GM12873 (cell line): ENCODE data around the gene ATF7IP.

Experiments
- CTCF ChIP-seq: IDR thresholded peaks from 2 replicates; pipeline ENCODE4 v1.5.1; 2012; ENCODE audit warnings: low read depth, mild to moderate bottlenecking, moderate library complexity, low read length, control low read depth; ENCODE audit not compliant: insufficient read depth; ENCODE audit errors: missing control alignments

ATF7IP gene

GRCh38 chr12:14402697-14403096 lies 37.2 kb downstream of the ATF7IP start:
- TF ChIP-seq CTCF, result no peak

GRCh38 chr12:14403293-14403692 lies 37.8 kb downstream of the ATF7IP start:
- no peak for TF ChIP-seq CTCF

- TF ChIP-seq CTCF, result no peak
Observed at GRCh38 chr12:14403711-14404196, 38.3 kb downstream of the ATF7IP start.

- TF ChIP-seq CTCF, result no peak
Observed at GRCh38 chr12:14408208-14408607, 42.7 kb downstream of the ATF7IP start.

- TF ChIP-seq CTCF, result no peak
Observed at GRCh38 chr12:14410177-14410576, 44.7 kb downstream of the ATF7IP start.

- no peak for TF ChIP-seq CTCF
Observed at GRCh38 chr12:14410841-14411569, 45.5 kb downstream of the ATF7IP start.

- no peak for TF ChIP-seq CTCF
Observed at GRCh38 chr12:14416658-14417057, 51.2 kb downstream of the ATF7IP start.
